Vagina (tissue), 2 donors: ENCODE measurements around the gene ASAP3. TPM values are rescaled to one million over a fixed set of nuclear protein-coding genes. Genes with fewer than 3 reads are reported as not detected.
"Not testable (repeated sequence)": the region's sequence is repeated elsewhere in the genome, so short reads cannot be mapped to it uniquely, and the experiment has no call there.

Source experiments
- DNase-seq, 2 donors: peaks; one replicate each; pipeline ENCODE4 v3.0.0-alpha.2; 2017; ENCODE audit errors: extremely low spot score in 2 of 2
- H3K27ac ChIP-seq: fragments of 200-600 bp; sonication (generic); one replicate; pipeline ENCODE4 v1.5.1; 2019
- H3K27me3 ChIP-seq: fragments of 200-600 bp; sonication (generic); one replicate; pipeline ENCODE4 v1.5.1; 2019
- H3K36me3 ChIP-seq, 2 donors: fragments of 200-600 bp; sonication (generic); one replicate each; pipeline ENCODE4 v1.5.1; 2017 to 2019
- H3K4me1 ChIP-seq: fragments of 200-600 bp; sonication (generic); one replicate; pipeline ENCODE4 v1.5.1; 2019
- H3K4me3 ChIP-seq, 2 donors: fragments of 200-600 bp; sonication (generic); 1 replicate in 1 of 2; 2 replicates in 1 of 2; pipeline ENCODE4 v1.5.1; 2016 to 2019
- H3K9me3 ChIP-seq: fragments of 200-600 bp; sonication (generic); one replicate; pipeline ENCODE4 v1.5.1; 2019
- POLR2A ChIP-seq, 2 donors: fragments of 450-650 bp; IDR thresholded peaks; one replicate each; pipeline ENCODE4 v1.6.1; 2017; ENCODE audit warnings: antibody characterized with exemption in 2 of 2, mild to moderate bottlenecking in 2 of 2, moderate library complexity in 2 of 2
- POLR2AphosphoS5 ChIP-seq, 2 donors: sonication (generic); formaldehyde crosslinking; IDR thresholded peaks; one replicate each; pipeline ENCODE4 v1.9.0; 2017; ENCODE audit warnings: antibody characterized with exemption in 2 of 2, mild to moderate bottlenecking in 2 of 2, low read depth in 1 of 2; ENCODE audit not compliant: insufficient read depth in 1 of 2
- intact Hi-C: fragments of 100-400 bp; cut with DNase I; formaldehyde crosslinking; loops from one replicate; pipeline ENCODE4 v1.15.1; 2023
- total RNA-seq: library from RNA; depleted of rRNA; stranded (reverse); fragments of >200 nt; gene quantifications from one replicate; pipeline ENCODE4 v1.2.3, GENCODE V29; 2016
- TF ChIP-seq, protein P1 (sequence below), 3 experiments: fragments of 450-650 bp in 2 of 3; fragments of 200-600 bp in 1 of 3; sonication (generic) in 1 of 3; IDR thresholded peaks; one replicate each; pipeline ENCODE4 v1.5.1; 2017 to 2019; ENCODE audit warnings: antibody characterized with exemption in 3 of 3, mild to moderate bottlenecking in 2 of 3, moderate library complexity in 2 of 3

Gene ASAP3
- total RNA-seq, 1 donor from 2014 or later, result 79.1 TPM

GRCh38 chr1:23381233-23381885 lies 102.6 kb downstream of the ASAP3 start:
- H3K9me3 ChIP-seq, result no peaks in the 10 kb centered on the region
- H3K27me3 ChIP-seq, result no peaks in the 10 kb centered on the region
- H3K4me3 ChIP-seq, result no peak overlapping the region
- H3K4me1 ChIP-seq, result peaks cover 45% of the 10 kb centered on the region
- peaks cover 0 to 10% of the 10 kb centered on the region in 2 donors for H3K36me3 ChIP-seq
- intact Hi-C loops, result no loop called here
- no peak for DNase-seq
- TF ChIP-seq POLR2AphosphoS5 (IDR thresholded peaks at IDR 0.05; ENCODE audit: insufficient read depth in 1 of 2, low read depth in 1 of 2) (no peak), POLR2A (IDR thresholded peaks at IDR 0.05) (no peak)
- TF ChIP-seq, protein P1, sequence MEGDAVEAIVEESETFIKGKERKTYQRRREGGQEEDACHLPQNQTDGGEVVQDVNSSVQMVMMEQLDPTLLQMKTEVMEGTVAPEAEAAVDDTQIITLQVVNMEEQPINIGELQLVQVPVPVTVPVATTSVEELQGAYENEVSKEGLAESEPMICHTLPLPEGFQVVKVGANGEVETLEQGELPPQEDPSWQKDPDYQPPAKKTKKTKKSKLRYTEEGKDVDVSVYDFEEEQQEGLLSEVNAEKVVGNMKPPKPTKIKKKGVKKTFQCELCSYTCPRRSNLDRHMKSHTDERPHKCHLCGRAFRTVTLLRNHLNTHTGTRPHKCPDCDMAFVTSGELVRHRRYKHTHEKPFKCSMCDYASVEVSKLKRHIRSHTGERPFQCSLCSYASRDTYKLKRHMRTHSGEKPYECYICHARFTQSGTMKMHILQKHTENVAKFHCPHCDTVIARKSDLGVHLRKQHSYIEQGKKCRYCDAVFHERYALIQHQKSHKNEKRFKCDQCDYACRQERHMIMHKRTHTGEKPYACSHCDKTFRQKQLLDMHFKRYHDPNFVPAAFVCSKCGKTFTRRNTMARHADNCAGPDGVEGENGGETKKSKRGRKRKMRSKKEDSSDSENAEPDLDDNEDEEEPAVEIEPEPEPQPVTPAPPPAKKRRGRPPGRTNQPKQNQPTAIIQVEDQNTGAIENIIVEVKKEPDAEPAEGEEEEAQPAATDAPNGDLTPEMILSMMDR (IDR thresholded peaks at IDR 0.05), result no peak
- no peak overlapping the region for H3K27ac ChIP-seq

- TF ChIP-seq POLR2AphosphoS5 (IDR thresholded peaks at IDR 0.05; ENCODE audit: insufficient read depth in 1 of 2, low read depth in 1 of 2), result no peak
- no peak for TF ChIP-seq POLR2A (IDR thresholded peaks at IDR 0.05)
- TF ChIP-seq, protein P1 (IDR thresholded peaks at IDR 0.05), result no peak
- H3K4me1 ChIP-seq, result peaks cover 49% of the 10 kb centered on the region
- H3K27me3 ChIP-seq, result no peaks in the 10 kb centered on the region
- H3K36me3 ChIP-seq, result peaks cover 0 to 5% of the 10 kb centered on the region in 2 donors
- intact Hi-C loops, result no loop called here
- H3K4me3 ChIP-seq, result no peak overlapping the region
- peak overlapping the region; percentile 13 for H3K27ac ChIP-seq
- no peak for DNase-seq
- no peaks in the 10 kb centered on the region for H3K9me3 ChIP-seq
These were observed 103.3 kb downstream of the ASAP3 start for GRCh38 chr1:23380719-23381118.

- H3K27me3 ChIP-seq, H3K36me3 ChIP-seq, H3K9me3 ChIP-seq, DNase-seq, H3K4me3 ChIP-seq, intact Hi-C loops: not testable (repeated sequence)
- Histone ChIP-seq H3K27ac (peak overlapping the region; percentile 13), H3K4me1 (peaks cover 46% of the 10 kb centered on the region)
These were observed 103.7 kb downstream of the ASAP3 start for GRCh38 chr1:23380236-23380635.

Other genes starting within 250 kb of the ASAP3 start
- gene HNRNPR, start 139.9 kb downstream of the ASAP3 start, total RNA-seq, result 64.3 TPM
- gene ZNF436, start 114.3 kb downstream of the ASAP3 start, total RNA-seq, result 20.9 TPM
- gene TCEA3, start 59.4 kb downstream of the ASAP3 start, total RNA-seq, result 26.5 TPM
- gene E2F2, start 47.1 kb upstream of the ASAP3 start, total RNA-seq, result 2.9 TPM
- gene ID3, start 75.3 kb upstream of the ASAP3 start, total RNA-seq, result 358 TPM
- 948 TPM for gene RPL11, start 207.6 kb upstream of the ASAP3 start, total RNA-seq